NT2/D1 (cell line): Measurements from ENCODE around the gene CHN2.

Source experiments
- DNase-seq: peaks from one replicate; pipeline ENCODE4 v3.0.0-alpha.2; 2011; ENCODE audit warnings: low read depth, low spot score
- H3K27me3 ChIP-seq: 2 replicates; pipeline ENCODE4 v1.6.0; 2011; ENCODE audit warnings: mild to moderate bottlenecking; ENCODE audit not compliant: insufficient read length, insufficient read depth
- H3K36me3 ChIP-seq: 2 replicates; pipeline ENCODE4 v1.6.1; 2011; ENCODE audit warnings: mild to moderate bottlenecking, low read length, mixed read lengths; ENCODE audit not compliant: insufficient read depth, insufficient read length
- H3K4me1 ChIP-seq: 2 replicates; pipeline ENCODE4 v1.5.1; 2011; ENCODE audit not compliant: insufficient read depth, insufficient read length
- H3K4me3 ChIP-seq: 2 replicates; pipeline ENCODE4 v1.5.1; 2011; ENCODE audit warnings: low read depth; ENCODE audit not compliant: insufficient read length
- H3K9ac ChIP-seq: 2 replicates; pipeline ENCODE4 v1.6.0; 2011; ENCODE audit warnings: low read depth; ENCODE audit not compliant: insufficient read length
- H3K9me3 ChIP-seq: 2 replicates; pipeline ENCODE4 v1.5.1; 2011; ENCODE audit warnings: mild to moderate bottlenecking, low read length; ENCODE audit not compliant: insufficient read depth
- SUZ12 ChIP-seq: IDR thresholded peaks from 2 replicates; pipeline ENCODE4 v1.6.1; 2011; ENCODE audit not compliant: insufficient read length, insufficient read depth; ENCODE audit errors: extremely low read depth
- YY1 ChIP-seq: IDR thresholded peaks from 2 replicates; pipeline ENCODE4 v1.6.1; 2011; ENCODE audit not compliant: insufficient read length, insufficient read depth
- ZNF274 ChIP-seq: IDR thresholded peaks from 2 replicates; pipeline ENCODE4 v1.6.1; 2011; ENCODE audit warnings: mild to moderate bottlenecking, low read depth, low read length

The CHN2 gene

DNA sequence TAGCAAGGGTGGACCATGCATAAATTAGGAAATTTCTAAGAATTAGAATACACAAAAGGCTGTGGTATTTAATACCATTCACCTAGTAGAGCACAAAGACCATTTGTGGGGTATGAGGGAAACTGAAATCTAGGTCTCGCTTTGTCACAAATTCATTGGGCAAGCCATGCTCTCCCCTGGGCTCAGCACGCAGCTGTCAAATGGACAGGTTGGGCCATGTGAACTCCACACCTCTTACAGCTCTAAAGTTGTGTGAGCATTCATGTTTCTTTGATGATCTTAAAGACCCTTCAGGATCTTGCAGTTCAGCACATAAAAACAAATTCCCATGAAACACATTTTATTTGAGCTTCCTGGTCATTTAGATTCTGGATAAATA is 121.3 kb downstream of the CHN2 start:
- no peak overlapping the region for H3K4me3 ChIP-seq
- no peak for TF ChIP-seq ZNF274
- no peak for TF ChIP-seq SUZ12
- no peak for TF ChIP-seq YY1
- DNase-seq, result no peak
- H3K9ac ChIP-seq, result no peak overlapping the region
- no peaks in the 10 kb centered on the region for H3K27me3 ChIP-seq
- no peaks in the 10 kb centered on the region for H3K36me3 ChIP-seq
- H3K9me3 ChIP-seq, result no peaks in the 10 kb centered on the region
- H3K4me1 ChIP-seq, result no peaks in the 10 kb centered on the region

DNA sequence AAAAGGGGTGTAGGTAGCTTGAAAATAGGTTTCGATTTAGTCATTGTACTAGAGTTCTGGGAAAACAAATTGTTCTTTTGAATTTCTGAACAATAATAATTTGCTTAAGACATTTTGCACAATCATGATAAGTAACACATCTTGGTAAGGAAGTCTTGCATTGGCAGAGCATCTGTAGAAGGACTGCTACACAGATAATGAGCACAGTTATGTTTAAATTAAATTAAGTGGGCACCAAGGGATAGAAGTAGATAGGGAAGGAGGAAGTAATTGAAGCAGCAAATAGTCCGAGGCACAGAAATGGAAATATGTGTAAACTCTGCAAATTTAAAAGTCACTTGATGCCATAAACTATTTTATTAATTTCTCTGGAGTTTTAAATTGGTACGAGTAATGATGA is 122.4 kb downstream of the CHN2 start:
- H3K9me3 ChIP-seq, result no peaks in the 10 kb centered on the region
- no peaks in the 10 kb centered on the region for H3K36me3 ChIP-seq
- H3K9ac ChIP-seq, result no peak overlapping the region
- TF ChIP-seq SUZ12, result no peak
- no peak for TF ChIP-seq YY1
- TF ChIP-seq ZNF274, result no peak
- DNase-seq, result no peak
- H3K4me1 ChIP-seq, result no peaks in the 10 kb centered on the region
- no peak overlapping the region for H3K4me3 ChIP-seq
- no peaks in the 10 kb centered on the region for H3K27me3 ChIP-seq

DNA sequence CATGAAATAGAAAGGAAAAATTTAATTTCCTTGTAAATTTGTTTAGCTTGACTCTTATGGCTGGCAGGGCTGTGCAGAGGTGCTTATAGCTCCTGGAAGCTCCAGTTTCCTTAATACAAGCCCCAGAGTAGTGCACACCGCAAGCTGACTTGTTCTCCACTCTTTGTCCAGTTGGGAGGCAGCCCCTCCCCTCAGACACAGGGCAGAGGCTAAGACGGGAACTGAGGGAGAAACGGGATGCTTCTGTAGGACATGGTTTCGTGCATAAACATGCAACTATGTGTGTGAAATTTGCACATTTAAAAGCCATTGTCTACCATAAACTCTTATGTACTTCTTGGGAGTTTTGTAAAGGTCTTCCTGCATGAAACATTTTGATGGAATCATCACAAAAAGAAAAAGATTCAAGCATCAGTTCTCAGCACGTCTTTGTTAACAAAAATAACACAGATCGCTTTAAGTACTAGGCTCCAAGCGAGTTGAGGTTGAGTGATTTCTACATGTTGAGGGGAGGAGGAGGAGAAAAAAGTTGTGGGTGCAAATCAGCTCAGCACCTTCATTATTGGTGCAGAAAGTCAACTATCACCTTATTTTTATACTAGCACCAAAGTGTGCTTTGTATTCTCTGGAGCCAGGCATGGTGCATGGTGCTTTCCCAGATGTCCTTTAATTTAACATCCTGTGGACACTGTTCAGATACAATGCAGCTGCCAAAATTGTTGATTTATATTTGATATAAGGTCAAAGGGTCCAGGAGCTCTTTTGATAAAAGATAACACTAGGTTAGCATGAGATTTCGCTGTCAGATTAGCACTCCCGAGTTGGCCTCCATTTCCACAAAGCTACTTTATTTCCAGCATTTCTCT is 124.5 kb downstream of the CHN2 start:
- Histone ChIP-seq H3K9me3 (no peaks in the 10 kb centered on the region), H3K27me3 (no peaks in the 10 kb centered on the region), H3K9ac (no peak overlapping the region), H3K4me3 (no peak overlapping the region), H3K4me1 (no peaks in the 10 kb centered on the region), H3K36me3 (no peaks in the 10 kb centered on the region)
- TF ChIP-seq YY1 (no peak), SUZ12 (no peak), ZNF274 (no peak)
- no peak for DNase-seq

DNA sequence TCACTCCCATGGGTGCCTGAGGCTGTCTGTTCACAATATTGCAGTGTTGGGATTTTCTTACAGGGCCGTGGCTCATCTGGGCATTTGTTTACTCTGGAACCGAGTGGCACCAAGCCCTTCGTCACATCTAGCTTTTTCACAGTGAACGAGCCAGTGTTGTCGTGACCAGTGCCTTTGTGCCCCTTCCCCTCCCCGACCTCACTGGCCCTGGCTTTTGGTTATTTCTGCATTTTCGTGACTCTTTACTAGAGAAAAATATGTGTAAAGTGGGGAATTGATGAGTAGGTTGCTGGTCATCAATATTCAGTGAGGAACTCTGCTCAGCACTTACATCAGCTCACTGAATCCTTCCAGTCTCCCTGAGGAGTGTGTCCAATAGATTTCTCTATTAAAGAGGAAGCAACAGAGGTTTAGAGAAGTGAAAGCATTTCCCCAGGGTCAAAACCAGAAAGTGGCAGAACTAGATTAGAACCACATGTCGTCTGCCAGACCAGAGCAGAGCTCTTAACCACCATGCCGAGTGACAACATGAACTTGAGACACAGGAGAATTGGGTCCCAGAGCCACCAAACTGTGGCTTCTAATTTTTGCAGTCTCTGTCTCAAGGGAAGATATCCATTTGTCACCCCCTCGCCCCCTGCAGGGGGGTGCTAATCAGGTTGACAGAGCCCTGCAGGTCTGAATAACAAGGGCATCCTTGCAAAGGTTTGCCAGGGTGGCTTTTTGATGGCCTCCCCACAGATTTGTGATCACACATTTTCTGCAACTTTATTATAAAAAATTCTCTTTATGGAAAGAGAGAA is 125.3 kb downstream of the CHN2 start:
- no peaks in the 10 kb centered on the region for H3K4me1 ChIP-seq
- H3K9me3 ChIP-seq, result no peaks in the 10 kb centered on the region
- no peak overlapping the region for H3K9ac ChIP-seq
- TF ChIP-seq YY1, result no peak
- no peak for TF ChIP-seq SUZ12
- TF ChIP-seq ZNF274, result no peak
- no peak overlapping the region for H3K4me3 ChIP-seq
- H3K27me3 ChIP-seq, result no peaks in the 10 kb centered on the region
- H3K36me3 ChIP-seq, result no peaks in the 10 kb centered on the region
- no peak for DNase-seq

DNA sequence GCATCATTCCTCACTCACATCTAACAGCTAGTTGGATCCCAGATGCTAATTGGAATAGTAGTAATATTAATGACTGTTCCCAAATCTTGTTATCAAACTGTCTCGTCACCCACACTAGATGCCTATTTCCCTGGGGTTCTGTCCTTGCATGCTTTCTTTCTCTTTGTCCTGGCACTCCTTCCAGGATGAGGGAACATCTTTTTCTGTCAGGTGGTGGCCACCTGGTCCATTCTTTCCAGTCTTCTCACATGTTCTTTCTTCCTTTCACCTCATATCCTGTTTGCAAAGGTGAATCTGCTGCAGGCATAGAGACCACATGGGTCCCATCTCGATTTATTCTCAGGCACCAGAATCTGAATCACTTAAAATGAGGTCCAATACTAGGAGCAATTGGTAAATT is 126.0 kb downstream of the CHN2 start:
- TF ChIP-seq SUZ12 (no peak), ZNF274 (no peak), YY1 (no peak)
- H3K9ac ChIP-seq, result no peak overlapping the region

DNA sequence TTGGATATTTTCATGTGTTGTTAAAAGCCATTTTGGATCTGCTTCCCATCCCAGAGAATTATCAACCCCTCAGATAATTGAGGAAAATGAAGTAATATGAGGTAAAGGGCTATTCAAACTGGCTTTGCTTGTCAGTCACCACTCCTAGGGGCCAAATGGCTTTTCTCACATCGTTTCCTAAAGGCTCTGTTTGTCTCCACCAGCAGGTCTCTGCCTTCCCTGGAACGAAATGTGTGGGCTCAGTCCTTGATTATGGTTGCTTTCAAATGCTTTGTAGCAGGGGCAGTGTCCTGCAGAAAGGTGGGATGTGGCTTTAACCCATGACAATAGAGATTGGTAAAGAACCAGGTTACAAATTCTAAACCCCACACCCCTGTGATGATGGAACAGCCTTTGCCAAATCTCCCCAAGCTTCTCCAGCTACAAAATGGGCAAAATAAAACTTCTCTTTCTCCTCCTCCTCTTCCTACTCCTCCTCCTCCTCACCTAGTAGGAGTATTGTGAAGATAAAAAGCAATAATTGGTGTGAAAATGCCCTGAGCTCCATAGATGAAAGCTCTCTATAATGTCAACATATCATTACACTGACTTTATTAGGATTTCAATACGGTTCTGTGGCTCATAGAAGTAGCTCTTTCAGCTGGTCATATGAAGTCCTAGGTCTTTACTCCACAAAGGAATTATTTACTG is 127.6 kb downstream of the CHN2 start:
- Histone ChIP-seq H3K36me3 (no peaks in the 10 kb centered on the region), H3K4me3 (no peak overlapping the region), H3K27me3 (no peaks in the 10 kb centered on the region), H3K9me3 (no peaks in the 10 kb centered on the region), H3K4me1 (no peaks in the 10 kb centered on the region), H3K9ac (no peak overlapping the region)
- no peak for DNase-seq
- TF ChIP-seq YY1 (no peak), SUZ12 (no peak), ZNF274 (no peak)

More for the DNA sequence above, 126.0 kb downstream of the CHN2 start:
- no peaks in the 10 kb centered on the region for H3K4me1 ChIP-seq
- no peaks in the 10 kb centered on the region for H3K9me3 ChIP-seq
- no peaks in the 10 kb centered on the region for H3K36me3 ChIP-seq
- no peak for DNase-seq
- no peak overlapping the region for H3K4me3 ChIP-seq
- no peaks in the 10 kb centered on the region for H3K27me3 ChIP-seq
